ENCODE measurements around the gene FRMPD4. TPM values are rescaled to one million over a fixed set of nuclear protein-coding genes. Genes with fewer than 3 reads are reported as not detected.

Gene FRMPD4
- total and polyA plus RNA-seq, 10 of the 15 experiments (the other 5 are each of a cell fraction or from before 2014, with no cell fraction given) = not detected

- TF ChIP-seq BRCA1 (IDR thresholded peaks at IDR 0.05; ENCODE audit: low read depth, low read length) (no peak), E4F1 (IDR thresholded peaks at IDR 0.05; ENCODE audit: borderline replicate concordance, partially characterized antibody) (no peak), POLR2AphosphoS2 (IDR thresholded peaks at IDR 0.05; ENCODE audit: low read depth, low read length) (no peak)
These were observed 314.0 kb downstream of the FRMPD4 start (continued) for GRCh38 chrX:12452268-12452667.

GRCh38 chrX:12460929-12461328 lies 322.7 kb downstream of the FRMPD4 start:
- TF ChIP-seq ZBTB33 (IDR thresholded peaks at IDR 0.05) (no peak), MXI1 (IDR thresholded peaks at IDR 0.05; ENCODE audit: low read depth, low read length) (no peak), SMARCA5 (IDR thresholded peaks at IDR 0.05) (no peak), CREB1 (IDR thresholded peaks at IDR 0.05; ENCODE audit: low read depth) (no peak), SP1 (IDR thresholded peaks at IDR 0.05; ENCODE audit: low read depth, low read length) (no peak), MTA2 (IDR thresholded peaks at IDR 0.05; ENCODE audit: low read depth) (no peak), EZH2 (IDR thresholded peaks at IDR 0.05; ENCODE audit: borderline replicate concordance, control insufficient read depth, low read depth, low read length) (no peak), SPI1 (IDR thresholded peaks at IDR 0.05; ENCODE audit: borderline replicate concordance, insufficient read depth, low read depth, low read length) (no peak), MEF2B (IDR thresholded peaks at IDR 0.05; ENCODE audit: partially characterized antibody, poor library complexity, severe bottlenecking) (no peak)
- Histone ChIP-seq H3K4me3 (no peak overlapping the region), H3K27me3 (replicated peaks in 1 of 2; ENCODE audit: control insufficient read depth in 2 of 2, insufficient read depth in 2 of 2, low read length in 1 of 2) (no peaks in the 10 kb centered on the region), H3K36me3 (ENCODE audit: control insufficient read depth in 2 of 2, insufficient read depth in 2 of 2, low read length in 1 of 2) (no peaks in the 10 kb centered on the region), H4K20me1 (ENCODE audit: control insufficient read depth, insufficient read depth) (no peaks in the 10 kb centered on the region), H3K79me2 (ENCODE audit: control insufficient read depth, insufficient read depth, low read length) (no peaks in the 10 kb centered on the region), H3K27ac (ENCODE audit: control insufficient read depth, insufficient read depth) (no peak overlapping the region), H3K9me3 (replicated peaks; ENCODE audit: control insufficient read depth, insufficient read depth, low read length) (no peaks in the 10 kb centered on the region; the same call in 2 of the 3 replicates), H2AFZ (ENCODE audit: control insufficient read depth, low read depth, low read length) (no peak overlapping the region), H3K4me2 (ENCODE audit: control insufficient read depth, insufficient read depth) (no peak overlapping the region), H3K9ac (ENCODE audit: control insufficient read depth, insufficient read depth, low read length) (no peak overlapping the region), H3K4me1 (ENCODE audit: control insufficient read depth, insufficient read depth, low read length) (no peaks in the 10 kb centered on the region; the same call in 1 of the 2 replicates)
- ChIA-PET SMC1A (ENCODE audit: uncharacterized antibody, unreplicated experiment) (no interaction called here), RAD21 (ENCODE audit: unreplicated experiment) (no interaction called here), CTCF (interaction anchor here (1.1 to 1.4 kb wide), 2 partner anchors 37 to 380 kb away, joined by 3 read pairs; no protein-coding TSS in a partner anchor), POLR2A (no interaction called here)
- in situ Hi-C loops (cut with MboI) = no loop called here
- DNase-seq (ENCODE audit: low read depth, low spot score) = no peak
- intact Hi-C loops (cut with micrococcal nuclease; ENCODE audit: unreplicated experiment) = no loop called here
- no peak for ATAC-seq
- WGBS (ENCODE audit: insufficient coverage, insufficient replicate concordance, low lambda C conversion rate, missing lambda C conversion rate) = 36% methylated on average over 2 of the region's 2 CpGs
- no peak for FAIRE-seq
- no TSS peak for BruUV-seq (replicated peaks)

Data from GM12878 (cell line).